HFFc6 (cell line): ENCODE measurements around the gene PPOX. TPM values are rescaled to one million over a fixed set of nuclear protein-coding genes. Genes with fewer than 3 reads are reported as not detected.

Source experiments
- DNase-seq: peaks from one replicate; pipeline ENCODE4 v3.0.0-alpha.2; 2018
- H3K27ac Mint-ChIP-seq: 2 replicates; pipeline ENCODE4 v1.8.0; 2020; ENCODE audit warnings: mild to moderate bottlenecking, mixed read lengths
- H3K27me3 Mint-ChIP-seq: 2 replicates; pipeline ENCODE4 v1.8.0; 2021; ENCODE audit warnings: mild to moderate bottlenecking, moderate library complexity, mixed read lengths; ENCODE audit not compliant: insufficient read depth
- H3K36me3 Mint-ChIP-seq: 2 replicates; pipeline ENCODE4 v1.8.0; 2021; ENCODE audit warnings: low read depth, mixed read lengths
- H3K4me1 Mint-ChIP-seq: 2 replicates; pipeline ENCODE4 v1.8.0; 2020; ENCODE audit warnings: low read depth, mixed read lengths
- H3K4me3 Mint-ChIP-seq: 2 replicates; pipeline ENCODE4 v1.8.0; 2020; ENCODE audit warnings: mild to moderate bottlenecking, moderate library complexity, mixed read lengths
- H3K9me3 Mint-ChIP-seq: 2 replicates; pipeline ENCODE4 v1.8.0; 2020; ENCODE audit warnings: mild to moderate bottlenecking, mixed read lengths
- total RNA-seq, 6 experiments: library from RNA; stranded (reverse); fragmentation: NEBNext Ultra II Directional; extraction: Animal tissue kit (Norgen Biotek cat#: 25700); gene quantifications; 2 replicates in 1 of 6; 3 replicates in 5 of 6; pipeline ENCODE4 v1.2.3, GENCODE V29; 2021
- TF ChIP-seq, protein P1 (sequence below): fragments of 200-600 bp; sonication (generic); IDR thresholded peaks from 2 replicates; pipeline ENCODE4 v1.5.0; 2021; ENCODE audit warnings: antibody characterized with exemption, mild to moderate bottlenecking

Gene PPOX
- total RNA-seq, 6 experiments from 2014 or later: 11.8 to 15.2 (median 13.5) TPM

- Mint-ChIP-seq H3K27me3 (no peaks in the 10 kb centered on the region; the same call in none of the 2 replicates), H3K4me1 (peaks cover 25% of the 10 kb centered on the region), H3K4me3 (peak overlapping the region; percentile 94), H3K36me3 (peaks cover 5% of the 10 kb centered on the region; the same call in 1 of the 2 replicates), H3K27ac (peak overlapping the region; percentile 100), H3K9me3 (no peaks in the 10 kb centered on the region)
- TF ChIP-seq, protein P1, sequence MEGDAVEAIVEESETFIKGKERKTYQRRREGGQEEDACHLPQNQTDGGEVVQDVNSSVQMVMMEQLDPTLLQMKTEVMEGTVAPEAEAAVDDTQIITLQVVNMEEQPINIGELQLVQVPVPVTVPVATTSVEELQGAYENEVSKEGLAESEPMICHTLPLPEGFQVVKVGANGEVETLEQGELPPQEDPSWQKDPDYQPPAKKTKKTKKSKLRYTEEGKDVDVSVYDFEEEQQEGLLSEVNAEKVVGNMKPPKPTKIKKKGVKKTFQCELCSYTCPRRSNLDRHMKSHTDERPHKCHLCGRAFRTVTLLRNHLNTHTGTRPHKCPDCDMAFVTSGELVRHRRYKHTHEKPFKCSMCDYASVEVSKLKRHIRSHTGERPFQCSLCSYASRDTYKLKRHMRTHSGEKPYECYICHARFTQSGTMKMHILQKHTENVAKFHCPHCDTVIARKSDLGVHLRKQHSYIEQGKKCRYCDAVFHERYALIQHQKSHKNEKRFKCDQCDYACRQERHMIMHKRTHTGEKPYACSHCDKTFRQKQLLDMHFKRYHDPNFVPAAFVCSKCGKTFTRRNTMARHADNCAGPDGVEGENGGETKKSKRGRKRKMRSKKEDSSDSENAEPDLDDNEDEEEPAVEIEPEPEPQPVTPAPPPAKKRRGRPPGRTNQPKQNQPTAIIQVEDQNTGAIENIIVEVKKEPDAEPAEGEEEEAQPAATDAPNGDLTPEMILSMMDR: no peak
- DNase-seq: peak; percentile 20
Measured at GRCh38 chr1:161166669-161167548, 683 bp downstream of the PPOX start.

DNA sequence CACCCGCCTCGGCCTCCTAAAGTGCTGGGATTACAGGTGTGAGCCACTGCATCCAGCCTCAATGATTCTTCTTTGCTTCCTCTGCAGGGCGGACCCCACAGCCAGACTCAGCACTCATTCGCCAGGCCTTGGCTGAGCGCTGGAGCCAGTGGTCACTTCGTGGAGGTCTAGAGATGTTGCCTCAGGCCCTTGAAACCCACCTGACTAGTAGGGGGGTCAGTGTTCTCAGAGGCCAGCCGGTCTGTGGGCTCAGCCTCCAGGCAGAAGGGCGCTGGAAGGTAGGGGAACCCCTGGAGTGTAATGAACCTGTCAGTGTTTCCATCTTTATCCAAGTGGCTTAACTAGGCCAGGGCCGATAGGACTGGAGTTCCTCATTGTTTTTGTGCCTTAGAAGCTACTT, 2.7 kb downstream of the PPOX start:
- Mint-ChIP-seq H3K27me3 (no peaks in the 10 kb centered on the region; the same call in none of the 2 replicates), H3K4me3 (no peak overlapping the region), H3K4me1 (peaks cover 44% of the 10 kb centered on the region), H3K9me3 (no peaks in the 10 kb centered on the region), H3K36me3 (peaks cover 15% of the 10 kb centered on the region), H3K27ac (no peak overlapping the region)
- TF ChIP-seq, protein P1: no peak
- DNase-seq: no peak

DNA sequence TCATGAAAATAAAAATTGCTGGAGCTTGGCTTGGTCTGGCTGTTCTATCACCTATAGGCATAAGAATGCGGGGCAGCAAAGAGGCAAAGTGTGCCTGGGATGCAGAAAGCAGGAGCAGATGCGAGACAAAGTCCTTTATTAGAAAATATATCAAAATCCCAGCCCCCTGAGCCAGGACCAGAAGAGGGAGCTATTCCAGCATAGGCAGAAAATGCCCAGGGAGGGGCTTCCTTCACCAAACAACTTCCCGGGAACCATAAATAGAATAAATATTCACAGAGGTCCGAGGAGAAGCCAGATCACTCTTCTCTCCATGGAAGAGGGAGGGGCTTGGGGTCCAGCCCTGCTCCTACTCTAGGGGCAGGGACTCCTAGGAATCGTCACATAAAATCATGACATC, 5.0 kb downstream of the PPOX start:
- H3K27me3 Mint-ChIP-seq: no peaks in the 10 kb centered on the region; the same call in none of the 2 replicates
- peak overlapping the region; percentile 61; the same call in 1 of the 2 replicates for H3K27ac Mint-ChIP-seq
- H3K4me3 Mint-ChIP-seq: no peak overlapping the region
- H3K4me1 Mint-ChIP-seq: peaks cover 44% of the 10 kb centered on the region
- DNase-seq: no peak
- no peaks in the 10 kb centered on the region; the same call in 1 of the 2 replicates for H3K9me3 Mint-ChIP-seq
- H3K36me3 Mint-ChIP-seq: peaks cover 30% of the 10 kb centered on the region
- TF ChIP-seq, protein P1: peak; percentile 66

GRCh38 chr1:161171696-161172095, 5.5 kb downstream of the PPOX start:
- no peaks in the 10 kb centered on the region; the same call in 1 of the 2 replicates for H3K9me3 Mint-ChIP-seq
- TF ChIP-seq, protein P1: no peak
- H3K4me1 Mint-ChIP-seq: peaks cover 49% of the 10 kb centered on the region
- H3K27me3 Mint-ChIP-seq: peaks cover 3% of the 10 kb centered on the region
- peak overlapping the region; percentile 74 for H3K27ac Mint-ChIP-seq
- H3K4me3 Mint-ChIP-seq: no peak overlapping the region
- no peak for DNase-seq
- peaks cover 30% of the 10 kb centered on the region for H3K36me3 Mint-ChIP-seq

GRCh38 chr1:161172349-161172748, 6.1 kb downstream of the PPOX start:
- Mint-ChIP-seq H3K9me3 (no peaks in the 10 kb centered on the region; the same call in 1 of the 2 replicates), H3K36me3 (peaks cover 30% of the 10 kb centered on the region), H3K4me3 (peak overlapping the region; percentile 29), H3K27ac (peak overlapping the region; percentile 74), H3K27me3 (peaks cover 3% of the 10 kb centered on the region), H3K4me1 (peaks cover 45% of the 10 kb centered on the region)
- no peak for DNase-seq
- TF ChIP-seq, protein P1: no peak
